H1 (cell line): ENCODE results near the gene PYGB. TPM values are rescaled to one million over a fixed set of nuclear protein-coding genes. Genes with fewer than 3 reads are reported as not detected.

Source experiments
- CTCF ChIA-PET: fragments of 300-600 bp; sonication (Branson Sonifier 250); formaldehyde crosslinking; loops from one replicate; lab custom pipeline; 2021; ENCODE audit not compliant: partially characterized antibody; lab: Charles Lee
- POLR2A ChIA-PET: fragments of 300-600 bp; sonication (Branson Sonifier 250); formaldehyde crosslinking; loops from one replicate; lab custom pipeline; 2021; ENCODE audit warnings: inconsistent platforms; ENCODE audit not compliant: partially characterized antibody; lab: Charles Lee
- DNase-seq, 2 experiments: peaks; one replicate each; pipeline versions ENCODE4 v3.0.0 to v3.0.0-alpha.2; 2010 to 2022; ENCODE audit warnings: low spot score in 2 of 2, low read depth in 1 of 2, mixed read lengths in 1 of 2
- FAIRE-seq: peaks from 2 replicates; lab custom pipeline; 2011; peaks lifted over from hg19 to GRCh38; lab: Jason Lieb, UNC
- H2AFZ ChIP-seq: 2 replicates; pipeline ENCODE4 v1.8.1; 2012; ENCODE audit warnings: low read length, inconsistent platforms
- H2AK5ac ChIP-seq: 2 replicates; pipeline ENCODE4 v1.6.1; 2013; ENCODE audit warnings: low read depth, low read length
- H2BK120ac ChIP-seq: replicated peaks from 2 replicates; pipeline ENCODE3; 2013; ENCODE audit warnings: low read depth, low read length, inconsistent platforms
- H2BK12ac ChIP-seq: 2 replicates; pipeline ENCODE4 v1.6.1; 2013; ENCODE audit warnings: low read depth, low read length
- H2BK15ac ChIP-seq: 2 replicates; pipeline ENCODE4 v1.6.1; 2013; ENCODE audit warnings: low read length
- H2BK20ac ChIP-seq: 2 replicates; pipeline ENCODE4 v1.6.1; 2013; ENCODE audit warnings: low read length
- H2BK5ac ChIP-seq: 2 replicates; pipeline ENCODE4 v1.6.1; 2013; ENCODE audit warnings: low read depth, low read length
- H3K14ac ChIP-seq: 2 replicates; pipeline ENCODE4 v1.6.1; 2013; ENCODE audit warnings: inconsistent platforms; ENCODE audit not compliant: insufficient read length
- H3K18ac ChIP-seq: 2 replicates; pipeline ENCODE4 v1.6.1; 2013; ENCODE audit warnings: low read length; ENCODE audit errors: extremely low read depth
- H3K23ac ChIP-seq: 2 replicates; pipeline ENCODE4 v1.6.1; 2013; ENCODE audit warnings: inconsistent platforms; ENCODE audit not compliant: insufficient read length
- H3K23me2 ChIP-seq: 2 replicates; pipeline ENCODE4 v1.6.1; 2013; ENCODE audit warnings: low read depth, low read length
- H3K27ac ChIP-seq: 2 replicates; pipeline ENCODE4 v1.6.1; 2011; ENCODE audit warnings: low read depth, low read length, inconsistent platforms
- H3K27me3 ChIP-seq, 4 experiments: replicated peaks in 1 of 4; 1 replicate in 1 of 4; 2 replicates in 3 of 4; pipeline versions ENCODE4 v1.6.1 to v1.8.1; 2011 to 2013; ENCODE audit warnings: low read length in 3 of 4, mild to moderate bottlenecking in 3 of 4, inconsistent platforms in 2 of 4, mixed read lengths in 2 of 4, moderate library complexity in 1 of 4; ENCODE audit not compliant: control insufficient read depth in 3 of 4, insufficient read depth in 3 of 4; ENCODE audit errors: extremely low read depth in 1 of 4
- H3K36me3 ChIP-seq, 4 experiments: 2 replicates each; pipeline versions ENCODE4 v1.6.1 to v1.8.1; 2011 to 2013; ENCODE audit warnings: mild to moderate bottlenecking in 4 of 4, low read length in 3 of 4, moderate library complexity in 2 of 4, control low read depth in 1 of 4, inconsistent platforms in 1 of 4; ENCODE audit not compliant: insufficient read depth in 4 of 4, control insufficient read depth in 2 of 4
- H3K4ac ChIP-seq: replicated peaks from 2 replicates; pipeline ENCODE3; 2013; ENCODE audit warnings: low read length, low read depth, mixed read lengths, inconsistent platforms; ENCODE audit not compliant: insufficient read length
- H3K4me1 ChIP-seq, 4 experiments: replicated peaks in 1 of 4; 1 replicate in 1 of 4; 2 replicates in 3 of 4; pipeline versions ENCODE4 v1.6.1 to v1.8.1; 2011 to 2013; ENCODE audit warnings: low read length in 3 of 4, inconsistent platforms in 2 of 4, mixed read lengths in 1 of 4; ENCODE audit not compliant: insufficient read depth in 4 of 4, control insufficient read depth in 3 of 4
- H3K4me2 ChIP-seq, 2 experiments: 2 replicates each; pipeline versions ENCODE4 v1.6.1 to v1.8.1; 2011 to 2013; ENCODE audit warnings: low read depth in 2 of 2, low read length in 2 of 2, control low read depth in 1 of 2, inconsistent platforms in 1 of 2, mild to moderate bottlenecking in 1 of 2; ENCODE audit not compliant: insufficient read depth in 1 of 2
- H3K4me3 ChIP-seq, 4 experiments: fragments of 200-600, 300-600 bp in 1 of 4; sonication (generic), shearing (Covaris generic), sonication (Bioruptor Twin) in 1 of 4; 2 replicates each; pipeline versions ENCODE4 v1.5.1 to v1.8.1; 2011 to 2016; ENCODE audit warnings: low read length in 4 of 4, low read depth in 3 of 4, control low read depth in 2 of 4, inconsistent platforms in 2 of 4, mild to moderate bottlenecking in 2 of 4, mixed read lengths in 1 of 4, moderate library complexity in 1 of 4; ENCODE audit not compliant: insufficient read depth in 2 of 4; ENCODE audit errors: extremely low read depth in 1 of 4
- H3K56ac ChIP-seq: replicated peaks from 2 replicates; pipeline ENCODE3; 2013; ENCODE audit warnings: low read depth, mild to moderate bottlenecking, mixed read lengths, low read length, inconsistent platforms; ENCODE audit not compliant: insufficient read length
- H3K79me1 ChIP-seq: 2 replicates; pipeline ENCODE4 v1.6.1; 2013; ENCODE audit warnings: low read depth, low read length, control low read depth
- H3K79me2 ChIP-seq, 2 experiments: 2 replicates each; pipeline versions ENCODE4 v1.6.1 to v1.8.1; 2012 to 2013; ENCODE audit warnings: low read length in 2 of 2, mild to moderate bottlenecking in 2 of 2, inconsistent platforms in 1 of 2; ENCODE audit not compliant: insufficient read depth in 2 of 2, control insufficient read depth in 1 of 2
- H3K9ac ChIP-seq, 4 experiments: replicated peaks in 1 of 4; 1 replicate in 1 of 4; 2 replicates in 3 of 4; pipeline versions ENCODE4 v1.6.1 to v1.8.1; 2011 to 2013; ENCODE audit warnings: low read depth in 3 of 4, low read length in 3 of 4, control low read depth in 2 of 4, mild to moderate bottlenecking in 2 of 4, moderate library complexity in 2 of 4, inconsistent platforms in 1 of 4; ENCODE audit errors: extremely low read depth in 1 of 4
- H3K9me3 ChIP-seq, 2 experiments: 2 replicates each; pipeline versions ENCODE4 v1.6.1 to v1.8.1; 2012 to 2013; ENCODE audit warnings: mild to moderate bottlenecking in 2 of 2, moderate library complexity in 2 of 2, control low read depth in 1 of 2, inconsistent platforms in 1 of 2, low read depth in 1 of 2, low read length in 1 of 2, mixed read lengths in 1 of 2; ENCODE audit not compliant: insufficient read depth in 2 of 2
- H4K20me1 ChIP-seq, 2 experiments: replicated peaks in 1 of 2; 2 replicates each; pipeline versions ENCODE3 to v1.8.1; 2011 to 2013; ENCODE audit warnings: inconsistent platforms in 2 of 2, low read length in 2 of 2, mild to moderate bottlenecking in 1 of 2; ENCODE audit not compliant: insufficient read depth in 2 of 2, control insufficient read depth in 1 of 2
- H4K5ac ChIP-seq: 2 replicates; pipeline ENCODE4 v1.6.1; 2013; ENCODE audit warnings: low read length, low read depth, mixed read lengths, inconsistent platforms; ENCODE audit not compliant: insufficient read length
- H4K8ac ChIP-seq: 2 replicates; pipeline ENCODE4 v1.8.0; 2013; ENCODE audit warnings: mild to moderate bottlenecking, moderate library complexity, low read length, inconsistent platforms; ENCODE audit not compliant: insufficient read depth; ENCODE audit errors: extremely low read depth
- H4K91ac ChIP-seq: replicated peaks from 2 replicates; pipeline ENCODE3; 2013; ENCODE audit warnings: low read length, mixed read lengths, inconsistent platforms; ENCODE audit not compliant: insufficient read length
- BCL11A ChIP-seq, 2 experiments: IDR thresholded peaks; one replicate each; pipeline ENCODE4 v1.6.1; 2011; ENCODE audit warnings: low read depth in 2 of 2, low read length in 2 of 2, mild to moderate bottlenecking in 2 of 2
- CBX5 ChIP-seq: fragments of 300-800, 300-1000 bp; sonication (generic); IDR thresholded peaks from 2 replicates; pipeline ENCODE4 v1.7.1; 2016; ENCODE audit warnings: antibody characterized with exemption, low read length, low read depth
- CEBPB ChIP-seq: IDR thresholded peaks from 2 replicates; pipeline ENCODE4 v1.6.1; 2012; ENCODE audit warnings: low read depth, low read length
- CREB1 ChIP-seq: IDR thresholded peaks from 2 replicates; pipeline ENCODE4 v1.6.1; 2012; ENCODE audit warnings: inconsistent platforms
- CTBP2 ChIP-seq: IDR thresholded peaks from 2 replicates; pipeline ENCODE4 v1.7.0; 2011; ENCODE audit warnings: borderline replicate concordance, mild to moderate bottlenecking, moderate library complexity, mixed read lengths, low read length; ENCODE audit not compliant: insufficient read depth, insufficient read length
- FOSL1 ChIP-seq: IDR thresholded peaks from 2 replicates; pipeline ENCODE4 v1.6.1; 2011; ENCODE audit warnings: mild to moderate bottlenecking, low read depth, low read length, moderate library complexity; ENCODE audit not compliant: insufficient read depth
- GTF2F1 ChIP-seq: IDR thresholded peaks from 2 replicates; pipeline ENCODE4 v1.6.1; 2012; ENCODE audit warnings: low read depth, low read length, improper control_type of control experiment, borderline replicate concordance
- HDAC2 ChIP-seq, 2 experiments: fragments of 300-600 bp in 1 of 2; sonication (generic) in 1 of 2; IDR thresholded peaks; 2 replicates each; pipeline ENCODE4 v1.6.1; 2011 to 2012; ENCODE audit warnings: low read depth in 2 of 2, low read length in 2 of 2, mild to moderate bottlenecking in 2 of 2, moderate library complexity in 2 of 2, borderline replicate concordance in 1 of 2, inconsistent platforms in 1 of 2
- NRF1 ChIP-seq: IDR thresholded peaks from 2 replicates; pipeline ENCODE4 v1.6.1; 2011; ENCODE audit warnings: mild to moderate bottlenecking, low read depth, low read length, improper control_type of control experiment
- POU5F1 ChIP-seq: IDR thresholded peaks from 2 replicates; pipeline ENCODE4 v1.6.1; 2011; ENCODE audit warnings: low read depth, mild to moderate bottlenecking, low read length, moderate library complexity
- SP1 ChIP-seq: IDR thresholded peaks from 2 replicates; pipeline ENCODE4 v1.6.1; 2011; ENCODE audit warnings: low read depth, low read length
- SP4 ChIP-seq: IDR thresholded peaks from 2 replicates; pipeline ENCODE4 v1.6.1; 2012; ENCODE audit warnings: low read length, inconsistent platforms
- WGBS, 2 experiments: shearing (Covaris generic) in 1 of 2; methylation state at CpG; one replicate each; pipeline versions ENCODE4 v1.1.6 to v1.1.7; 2013 to 2015; ENCODE audit warnings: low lambda C conversion rate in 2 of 2, mixed read lengths in 2 of 2, inconsistent platforms in 1 of 2, low coverage in 1 of 2, missing lambda C conversion rate in 1 of 2; ENCODE audit not compliant: insufficient replicate concordance in 2 of 2, insufficient coverage in 1 of 2, insufficient read length in 1 of 2; ENCODE audit errors: extremely low coverage in 1 of 2, missing lambda C conversion rate in 1 of 2; 5-methylcytosine and 5-hydroxymethylcytosine counted together
- polyA plus RNA-seq, 7 experiments: library from polyadenylated mRNA; depleted of rRNA in 3 of 7; stranded (reverse) in 5 of 7; unstranded in 2 of 7; fragments of >200 nt in 5 of 7; fragments of 200-250 nt in 2 of 7; gene quantifications; 1 replicate in 5 of 7; 2 replicates in 1 of 7; 4 replicates in 1 of 7; pipeline versions ENCODE4 v1.2.1 to v1.2.3, GENCODE V29; 2011 to 2013; ENCODE audit warnings: missing spikeins in 2 of 7, mixed read lengths in 2 of 7
- total RNA-seq: library from RNA; stranded (reverse); fragmentation: NEBNext Ultra II Directional; extraction: Animal tissue kit (Norgen Biotek cat#: 25700); gene quantifications from 2 replicates; pipeline ENCODE4 v1.2.1, GENCODE V29; 2021
- TF ChIP-seq, protein P1 (sequence below): IDR thresholded peaks from 2 replicates; pipeline ENCODE4 v1.6.1; 2011; ENCODE audit warnings: low read depth, mild to moderate bottlenecking, low read length; ENCODE audit not compliant: insufficient read depth

PYGB gene
- total and polyA plus RNA-seq, 2 of the 8 experiments (the other 6 are each of a cell fraction or from before 2014, with no cell fraction given) = 26.6 to 56.0 TPM

DNA sequence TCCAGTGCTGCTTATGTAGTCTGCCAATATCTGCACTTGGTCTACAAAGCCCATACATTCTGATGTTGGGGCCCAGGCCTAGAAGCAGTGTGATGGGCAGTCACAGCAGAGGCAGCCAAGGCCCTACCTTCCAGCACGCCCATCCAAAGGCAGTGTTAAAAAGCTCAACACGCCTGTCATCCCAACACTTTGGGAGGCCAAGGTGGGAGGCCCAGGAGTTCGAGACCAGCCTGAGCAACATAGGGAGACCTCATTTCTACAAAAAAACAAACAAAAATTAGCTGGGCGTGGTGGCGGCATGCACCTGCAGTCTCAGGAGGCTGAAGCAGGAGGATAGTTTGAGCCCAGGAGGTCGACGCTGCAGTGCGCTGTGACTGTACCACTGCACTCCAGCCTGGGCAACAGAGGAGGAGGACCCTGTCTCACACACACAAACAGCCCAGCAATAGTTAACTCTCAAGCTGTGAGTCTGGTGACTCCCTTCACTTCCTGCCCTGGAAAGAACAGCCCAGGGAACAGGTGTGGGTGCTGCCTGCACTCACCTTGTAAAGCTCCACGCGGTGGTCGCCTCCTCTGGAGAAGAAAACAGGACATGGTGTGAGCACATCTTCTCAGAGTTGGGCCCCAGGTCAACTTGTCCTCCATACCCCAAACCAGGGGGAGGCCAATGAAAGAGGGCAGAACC lies 68.8 kb downstream of the PYGB start:
- peaks cover 5% of the 10 kb centered on the region for H3K79me1 ChIP-seq
- H3K14ac ChIP-seq = no peak overlapping the region
- H3K4me3 ChIP-seq = no peak overlapping the region
- no peak overlapping the region for H2AFZ ChIP-seq
- no peak overlapping the region for H3K9ac ChIP-seq
- H2AK5ac ChIP-seq = no peak overlapping the region
- H3K9me3 ChIP-seq = peaks cover 0 to 4% of the 10 kb centered on the region in 2 experiments; a peak in 1 of 4 replicates
- WGBS, 2 experiments = 90% methylated on average over 11 of the region's 11 CpGs; no CpG with 5 or more reads in 1 of the 2 experiments
- no peak overlapping the region for H2BK12ac ChIP-seq
- no peak for FAIRE-seq
- ChIA-PET CTCF (interaction anchor here (0.7 to 5.5 kb wide), 4 partner anchors 16 to 82 kb away, joined by 3 to 42 read pairs (median 12); no protein-coding TSS in a partner anchor), POLR2A (no interaction called here)
- H4K5ac ChIP-seq = no peak overlapping the region
- H4K20me1 ChIP-seq = peaks cover 0 to 14% of the 10 kb centered on the region in 2 experiments
- no peak overlapping the region for H4K91ac ChIP-seq
- no peaks in the 10 kb centered on the region for H3K4me1 ChIP-seq
- H2BK5ac ChIP-seq = peak overlapping the region; percentile 5; the same call in 1 of the 2 replicates
- H3K4me2 ChIP-seq = no peak overlapping the region
- H3K4ac ChIP-seq = no peak overlapping the region
- H2BK20ac ChIP-seq = no peak overlapping the region
- no peak overlapping the region for H3K18ac ChIP-seq
- DNase-seq = no peak
- no peak overlapping the region for H3K23ac ChIP-seq
- H2BK120ac ChIP-seq = no peak overlapping the region
- H3K27me3 ChIP-seq = no peaks in the 10 kb centered on the region
- H3K23me2 ChIP-seq = no peaks in the 10 kb centered on the region
- H2BK15ac ChIP-seq = no peak overlapping the region
- H3K56ac ChIP-seq = no peak overlapping the region
- peaks cover 0 to 7% (median 2%) of the 10 kb centered on the region in 4 experiments; a peak in 4 of 8 replicates for H3K36me3 ChIP-seq
- H3K79me2 ChIP-seq = peaks cover 0 to 4% of the 10 kb centered on the region in 2 experiments; a peak in 1 of 4 replicates
- H3K27ac ChIP-seq = no peak overlapping the region
- no peak overlapping the region for H4K8ac ChIP-seq
- no peak for TF ChIP-seq CREB1
- TF ChIP-seq POU5F1 = no peak
- TF ChIP-seq CTBP2 = no peak
- no peak for TF ChIP-seq GTF2F1
- TF ChIP-seq, protein P1, sequence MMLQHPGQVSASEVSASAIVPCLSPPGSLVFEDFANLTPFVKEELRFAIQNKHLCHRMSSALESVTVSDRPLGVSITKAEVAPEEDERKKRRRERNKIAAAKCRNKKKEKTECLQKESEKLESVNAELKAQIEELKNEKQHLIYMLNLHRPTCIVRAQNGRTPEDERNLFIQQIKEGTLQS = no peak
- no peak for TF ChIP-seq SP4
- no peak for TF ChIP-seq NRF1
- TF ChIP-seq BCL11A (IDR thresholded peaks at IDR 0.05; ENCODE audit: low read depth in 2 of 2, low read length in 2 of 2) = no peak
- TF ChIP-seq SP1 = no peak
- TF ChIP-seq FOSL1 = no peak
- no peak for TF ChIP-seq CBX5
- no peak for TF ChIP-seq HDAC2 (IDR thresholded peaks at IDR 0.05; ENCODE audit: borderline replicate concordance in 1 of 2, low read depth in 2 of 2, low read length in 2 of 2)
- TF ChIP-seq CEBPB = no peak
